H1 (cell line): ENCODE measurements around the gene EFCAB8. TPM values are rescaled to one million over a fixed set of nuclear protein-coding genes. Genes with fewer than 3 reads are reported as not detected.

Experiments
- CTCF ChIA-PET: fragments of 300-600 bp; sonication (Branson Sonifier 250); formaldehyde crosslinking; loops from one replicate; lab custom pipeline; 2021; ENCODE audit not compliant: partially characterized antibody; lab: Charles Lee
- POLR2A ChIA-PET: fragments of 300-600 bp; sonication (Branson Sonifier 250); formaldehyde crosslinking; loops from one replicate; lab custom pipeline; 2021; ENCODE audit warnings: inconsistent platforms; ENCODE audit not compliant: partially characterized antibody; lab: Charles Lee
- DNase-seq, 2 experiments: peaks; one replicate each; pipeline versions ENCODE4 v3.0.0 to v3.0.0-alpha.2; 2010 to 2022; ENCODE audit warnings: low spot score in 2 of 2, low read depth in 1 of 2, mixed read lengths in 1 of 2
- FAIRE-seq: peaks from 2 replicates; lab custom pipeline; 2011; peaks lifted over from hg19 to GRCh38; lab: Jason Lieb, UNC
- H2AFZ ChIP-seq: 2 replicates; pipeline ENCODE4 v1.8.1; 2012; ENCODE audit warnings: low read length, inconsistent platforms
- H2AK5ac ChIP-seq: 2 replicates; pipeline ENCODE4 v1.6.1; 2013; ENCODE audit warnings: low read depth, low read length
- H2BK120ac ChIP-seq: replicated peaks from 2 replicates; pipeline ENCODE3; 2013; ENCODE audit warnings: low read depth, low read length, inconsistent platforms
- H2BK12ac ChIP-seq: 2 replicates; pipeline ENCODE4 v1.6.1; 2013; ENCODE audit warnings: low read depth, low read length
- H2BK15ac ChIP-seq: 2 replicates; pipeline ENCODE4 v1.6.1; 2013; ENCODE audit warnings: low read length
- H2BK20ac ChIP-seq: 2 replicates; pipeline ENCODE4 v1.6.1; 2013; ENCODE audit warnings: low read length
- H2BK5ac ChIP-seq: 2 replicates; pipeline ENCODE4 v1.6.1; 2013; ENCODE audit warnings: low read depth, low read length
- H3K14ac ChIP-seq: 2 replicates; pipeline ENCODE4 v1.6.1; 2013; ENCODE audit warnings: inconsistent platforms; ENCODE audit not compliant: insufficient read length
- H3K18ac ChIP-seq: 2 replicates; pipeline ENCODE4 v1.6.1; 2013; ENCODE audit warnings: low read length; ENCODE audit errors: extremely low read depth
- H3K23ac ChIP-seq: 2 replicates; pipeline ENCODE4 v1.6.1; 2013; ENCODE audit warnings: inconsistent platforms; ENCODE audit not compliant: insufficient read length
- H3K23me2 ChIP-seq: 2 replicates; pipeline ENCODE4 v1.6.1; 2013; ENCODE audit warnings: low read depth, low read length
- H3K27ac ChIP-seq: 2 replicates; pipeline ENCODE4 v1.6.1; 2011; ENCODE audit warnings: low read depth, low read length, inconsistent platforms
- H3K27me3 ChIP-seq, 4 experiments: replicated peaks in 1 of 4; 1 replicate in 1 of 4; 2 replicates in 3 of 4; pipeline versions ENCODE4 v1.6.1 to v1.8.1; 2011 to 2013; ENCODE audit warnings: low read length in 3 of 4, mild to moderate bottlenecking in 3 of 4, inconsistent platforms in 2 of 4, mixed read lengths in 2 of 4, moderate library complexity in 1 of 4; ENCODE audit not compliant: control insufficient read depth in 3 of 4, insufficient read depth in 3 of 4; ENCODE audit errors: extremely low read depth in 1 of 4
- H3K36me3 ChIP-seq, 4 experiments: 2 replicates each; pipeline versions ENCODE4 v1.6.1 to v1.8.1; 2011 to 2013; ENCODE audit warnings: mild to moderate bottlenecking in 4 of 4, low read length in 3 of 4, moderate library complexity in 2 of 4, control low read depth in 1 of 4, inconsistent platforms in 1 of 4; ENCODE audit not compliant: insufficient read depth in 4 of 4, control insufficient read depth in 2 of 4
- H3K4ac ChIP-seq: replicated peaks from 2 replicates; pipeline ENCODE3; 2013; ENCODE audit warnings: low read length, low read depth, mixed read lengths, inconsistent platforms; ENCODE audit not compliant: insufficient read length
- H3K4me1 ChIP-seq, 4 experiments: replicated peaks in 1 of 4; 1 replicate in 1 of 4; 2 replicates in 3 of 4; pipeline versions ENCODE4 v1.6.1 to v1.8.1; 2011 to 2013; ENCODE audit warnings: low read length in 3 of 4, inconsistent platforms in 2 of 4, mixed read lengths in 1 of 4; ENCODE audit not compliant: insufficient read depth in 4 of 4, control insufficient read depth in 3 of 4
- H3K4me2 ChIP-seq, 2 experiments: 2 replicates each; pipeline versions ENCODE4 v1.6.1 to v1.8.1; 2011 to 2013; ENCODE audit warnings: low read depth in 2 of 2, low read length in 2 of 2, control low read depth in 1 of 2, inconsistent platforms in 1 of 2, mild to moderate bottlenecking in 1 of 2; ENCODE audit not compliant: insufficient read depth in 1 of 2
- H3K4me3 ChIP-seq, 4 experiments: fragments of 200-600, 300-600 bp in 1 of 4; sonication (generic), shearing (Covaris generic), sonication (Bioruptor Twin) in 1 of 4; 2 replicates each; pipeline versions ENCODE4 v1.5.1 to v1.8.1; 2011 to 2016; ENCODE audit warnings: low read length in 4 of 4, low read depth in 3 of 4, control low read depth in 2 of 4, inconsistent platforms in 2 of 4, mild to moderate bottlenecking in 2 of 4, mixed read lengths in 1 of 4, moderate library complexity in 1 of 4; ENCODE audit not compliant: insufficient read depth in 2 of 4; ENCODE audit errors: extremely low read depth in 1 of 4
- H3K56ac ChIP-seq: replicated peaks from 2 replicates; pipeline ENCODE3; 2013; ENCODE audit warnings: low read depth, mild to moderate bottlenecking, mixed read lengths, low read length, inconsistent platforms; ENCODE audit not compliant: insufficient read length
- H3K79me1 ChIP-seq: 2 replicates; pipeline ENCODE4 v1.6.1; 2013; ENCODE audit warnings: low read depth, low read length, control low read depth
- H3K79me2 ChIP-seq, 2 experiments: 2 replicates each; pipeline versions ENCODE4 v1.6.1 to v1.8.1; 2012 to 2013; ENCODE audit warnings: low read length in 2 of 2, mild to moderate bottlenecking in 2 of 2, inconsistent platforms in 1 of 2; ENCODE audit not compliant: insufficient read depth in 2 of 2, control insufficient read depth in 1 of 2
- H3K9ac ChIP-seq, 4 experiments: replicated peaks in 1 of 4; 1 replicate in 1 of 4; 2 replicates in 3 of 4; pipeline versions ENCODE4 v1.6.1 to v1.8.1; 2011 to 2013; ENCODE audit warnings: low read depth in 3 of 4, low read length in 3 of 4, control low read depth in 2 of 4, mild to moderate bottlenecking in 2 of 4, moderate library complexity in 2 of 4, inconsistent platforms in 1 of 4; ENCODE audit errors: extremely low read depth in 1 of 4
- H3K9me3 ChIP-seq, 2 experiments: 2 replicates each; pipeline versions ENCODE4 v1.6.1 to v1.8.1; 2012 to 2013; ENCODE audit warnings: mild to moderate bottlenecking in 2 of 2, moderate library complexity in 2 of 2, control low read depth in 1 of 2, inconsistent platforms in 1 of 2, low read depth in 1 of 2, low read length in 1 of 2, mixed read lengths in 1 of 2; ENCODE audit not compliant: insufficient read depth in 2 of 2
- H4K20me1 ChIP-seq, 2 experiments: replicated peaks in 1 of 2; 2 replicates each; pipeline versions ENCODE3 to v1.8.1; 2011 to 2013; ENCODE audit warnings: inconsistent platforms in 2 of 2, low read length in 2 of 2, mild to moderate bottlenecking in 1 of 2; ENCODE audit not compliant: insufficient read depth in 2 of 2, control insufficient read depth in 1 of 2
- H4K5ac ChIP-seq: 2 replicates; pipeline ENCODE4 v1.6.1; 2013; ENCODE audit warnings: low read length, low read depth, mixed read lengths, inconsistent platforms; ENCODE audit not compliant: insufficient read length
- H4K8ac ChIP-seq: 2 replicates; pipeline ENCODE4 v1.8.0; 2013; ENCODE audit warnings: mild to moderate bottlenecking, moderate library complexity, low read length, inconsistent platforms; ENCODE audit not compliant: insufficient read depth; ENCODE audit errors: extremely low read depth
- H4K91ac ChIP-seq: replicated peaks from 2 replicates; pipeline ENCODE3; 2013; ENCODE audit warnings: low read length, mixed read lengths, inconsistent platforms; ENCODE audit not compliant: insufficient read length
- JUND ChIP-seq: IDR thresholded peaks from 2 replicates; pipeline ENCODE4 v1.6.1; 2011; ENCODE audit warnings: mild to moderate bottlenecking, improper control_type of control experiment, low read length
- POLR2A ChIP-seq, 2 experiments: IDR thresholded peaks; 1 replicate in 1 of 2; 2 replicates in 1 of 2; pipeline ENCODE4 v1.6.1; 2011; ENCODE audit warnings: low read depth in 2 of 2, low read length in 2 of 2, mild to moderate bottlenecking in 2 of 2; ENCODE audit errors: control extremely low read depth in 1 of 2
- SUZ12 ChIP-seq: fragments of 200-600 bp; sonication (generic); IDR thresholded peaks from 2 replicates; pipeline ENCODE4 v1.6.1; 2012; ENCODE audit warnings: mild to moderate bottlenecking, inconsistent platforms, low read length, moderate library complexity, mixed read lengths
- TAF7 ChIP-seq: optimal IDR thresholded peaks from 2 replicates; pipeline ENCODE3; 2011; ENCODE audit warnings: low read depth, mild to moderate bottlenecking, inconsistent platforms, low read length, moderate library complexity, borderline replicate concordance
- WGBS, 2 experiments: shearing (Covaris generic) in 1 of 2; methylation state at CpG; one replicate each; pipeline versions ENCODE4 v1.1.6 to v1.1.7; 2013 to 2015; ENCODE audit warnings: low lambda C conversion rate in 2 of 2, mixed read lengths in 2 of 2, inconsistent platforms in 1 of 2, low coverage in 1 of 2, missing lambda C conversion rate in 1 of 2; ENCODE audit not compliant: insufficient replicate concordance in 2 of 2, insufficient coverage in 1 of 2, insufficient read length in 1 of 2; ENCODE audit errors: extremely low coverage in 1 of 2, missing lambda C conversion rate in 1 of 2; 5-methylcytosine and 5-hydroxymethylcytosine counted together
- polyA plus RNA-seq, 7 experiments: library from polyadenylated mRNA; depleted of rRNA in 3 of 7; stranded (reverse) in 5 of 7; unstranded in 2 of 7; fragments of >200 nt in 5 of 7; fragments of 200-250 nt in 2 of 7; gene quantifications; 1 replicate in 5 of 7; 2 replicates in 1 of 7; 4 replicates in 1 of 7; pipeline versions ENCODE4 v1.2.1 to v1.2.3, GENCODE V29; 2011 to 2013; ENCODE audit warnings: missing spikeins in 2 of 7, mixed read lengths in 2 of 7
- total RNA-seq: library from RNA; stranded (reverse); fragmentation: NEBNext Ultra II Directional; extraction: Animal tissue kit (Norgen Biotek cat#: 25700); gene quantifications from 2 replicates; pipeline ENCODE4 v1.2.1, GENCODE V29; 2021

EFCAB8 gene
- total and polyA plus RNA-seq, 2 of the 8 experiments (the other 6 are each of a cell fraction or from before 2014, with no cell fraction given), result 0.06 to 0.20 TPM

- peak in 1 of 2 experiments; percentile 39 for DNase-seq
- TF ChIP-seq SUZ12 (no peak), TAF7 (no peak), JUND (no peak), POLR2A (IDR thresholded peaks at IDR 0.05; ENCODE audit: control extremely low read depth in 1 of 2, low read depth in 2 of 2, low read length in 2 of 2) (no peak)
- TF ChIP-seq, all 59 proteins: peak for 0
- Histone ChIP-seq H3K4me3 (no peak overlapping the region), H3K4me1 (peaks cover 10 to 21% (median 16%) of the 10 kb centered on the region in 4 experiments), H3K4ac (no peak overlapping the region), H2AK5ac (no peak overlapping the region), H3K27ac (no peak overlapping the region), H2BK5ac (0 out of 2 replicates have a peak overlapping the region, but pooled peaks have one; percentile 30), H3K79me2 (no peaks in the 10 kb centered on the region), H2AFZ (no peak overlapping the region), H3K9me3 (no peaks in the 10 kb centered on the region), H2BK15ac (peak overlapping the region; percentile 84; the same call in 1 of the 2 replicates), H2BK20ac (0 out of 2 replicates have a peak overlapping the region, but pooled peaks have one; percentile 48), H2BK12ac (peak overlapping the region; percentile 94; the same call in 1 of the 2 replicates), H3K27me3 (no peaks in the 10 kb centered on the region), H3K79me1 (no peaks in the 10 kb centered on the region; the same call in 1 of the 2 replicates), H3K23me2 (no peaks in the 10 kb centered on the region), H3K4me2 (no peak overlapping the region), H4K20me1 (no peaks in the 10 kb centered on the region), H3K56ac (no peak overlapping the region), H4K5ac (no peak overlapping the region), H4K91ac (peak overlapping the region; percentile 6), H3K14ac (no peak overlapping the region), H3K18ac (no peak overlapping the region; the same call in 1 of the 2 replicates), H2BK120ac (no peak overlapping the region), H4K8ac (no peak overlapping the region), H3K9ac (no peak overlapping the region), H3K36me3 (no peaks in the 10 kb centered on the region), H3K23ac (no peak overlapping the region)
- 90% methylated on average over 13 of the region's 13 CpGs; no CpG with 5 or more reads in 1 of the 2 experiments for WGBS, 2 experiments
- ChIA-PET POLR2A (interaction anchor here (0.6 kb wide), 1 partner anchor 109 kb away, joined by 3 read pairs; no protein-coding TSS in a partner anchor), CTCF (interaction anchor here (0.7 to 0.8 kb wide), 2 partner anchors 14 to 67 kb away, joined by 4 read pairs; no protein-coding TSS in a partner anchor)
- FAIRE-seq, result no peak
Observed at GRCh38 chr20:32969356-32970114, 110.8 kb downstream of the EFCAB8 start.
